Right atrium auricular region (tissue), 2 donors: Measurements from ENCODE around the gene CCDC77. TPM values are rescaled to one million over a fixed set of nuclear protein-coding genes. Genes with fewer than 3 reads are reported as not detected.

Experiments used
- DNase-seq: peaks from one replicate; pipeline ENCODE4 v3.0.0-alpha.2; 2019; ENCODE audit warnings: low spot score
- H3K27ac ChIP-seq, 2 donors: fragments of 200-600 bp; sonication (generic); 1 replicate in 1 of 2; 2 replicates in 1 of 2; pipeline ENCODE4 v1.5.1; 2016 to 2019
- H3K27me3 ChIP-seq, 2 donors: fragments of 200-600 bp; sonication (generic); one replicate each; pipeline versions ENCODE4 v1.5.1 to v1.6.0; 2017 to 2019
- H3K36me3 ChIP-seq: fragments of 200-600 bp; sonication (generic); one replicate; pipeline ENCODE4 v1.5.1; 2016
- H3K4me1 ChIP-seq, 2 donors: fragments of 200-600 bp; sonication (generic); one replicate each; pipeline versions ENCODE4 v1.5.1 to v1.6.0; 2017 to 2019
- H3K4me3 ChIP-seq, 2 donors: fragments of 200-600 bp; sonication (generic); 1 replicate in 1 of 2; 2 replicates in 1 of 2; pipeline ENCODE4 v1.5.1; 2017 to 2019; ENCODE audit warnings: mild to moderate bottlenecking in 1 of 2, moderate library complexity in 1 of 2
- H3K9me3 ChIP-seq, 2 donors: fragments of 200-600 bp; sonication (generic); one replicate each; pipeline ENCODE4 v1.5.1; 2019
- total RNA-seq, 2 donors: library from RNA; depleted of rRNA; stranded (reverse); fragments of >200 nt; gene quantifications; one replicate each; pipeline ENCODE4 v1.1.0, GENCODE V29; 2016
- TF ChIP-seq, protein P1 (sequence below), 2 donors: fragments of 200-600 bp; sonication (generic); IDR thresholded peaks; one replicate each; pipeline ENCODE4 v1.5.1; 2019; ENCODE audit warnings: antibody characterized with exemption in 2 of 2

The CCDC77 gene
- total RNA-seq, 2 donors from 2014 or later, result 2.6 to 3.2 TPM

- Histone ChIP-seq H3K4me3 (no peak overlapping the region), H3K27me3 (no peaks in the 10 kb centered on the region), H3K27ac (no peak overlapping the region), H3K36me3 (no peaks in the 10 kb centered on the region), H3K9me3 (no peaks in the 10 kb centered on the region), H3K4me1 (peaks cover 0 to 8% of the 10 kb centered on the region in 2 donors)
- TF ChIP-seq, protein P1, sequence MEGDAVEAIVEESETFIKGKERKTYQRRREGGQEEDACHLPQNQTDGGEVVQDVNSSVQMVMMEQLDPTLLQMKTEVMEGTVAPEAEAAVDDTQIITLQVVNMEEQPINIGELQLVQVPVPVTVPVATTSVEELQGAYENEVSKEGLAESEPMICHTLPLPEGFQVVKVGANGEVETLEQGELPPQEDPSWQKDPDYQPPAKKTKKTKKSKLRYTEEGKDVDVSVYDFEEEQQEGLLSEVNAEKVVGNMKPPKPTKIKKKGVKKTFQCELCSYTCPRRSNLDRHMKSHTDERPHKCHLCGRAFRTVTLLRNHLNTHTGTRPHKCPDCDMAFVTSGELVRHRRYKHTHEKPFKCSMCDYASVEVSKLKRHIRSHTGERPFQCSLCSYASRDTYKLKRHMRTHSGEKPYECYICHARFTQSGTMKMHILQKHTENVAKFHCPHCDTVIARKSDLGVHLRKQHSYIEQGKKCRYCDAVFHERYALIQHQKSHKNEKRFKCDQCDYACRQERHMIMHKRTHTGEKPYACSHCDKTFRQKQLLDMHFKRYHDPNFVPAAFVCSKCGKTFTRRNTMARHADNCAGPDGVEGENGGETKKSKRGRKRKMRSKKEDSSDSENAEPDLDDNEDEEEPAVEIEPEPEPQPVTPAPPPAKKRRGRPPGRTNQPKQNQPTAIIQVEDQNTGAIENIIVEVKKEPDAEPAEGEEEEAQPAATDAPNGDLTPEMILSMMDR (IDR thresholded peaks at IDR 0.05), result no peak
- no peak for DNase-seq
Measured at GRCh38 chr12:447141-447540, 45.7 kb downstream of the CCDC77 start.

GRCh38 chr12:449203-449602 lies 47.8 kb downstream of the CCDC77 start:
- no peak overlapping the region for H3K27ac ChIP-seq
- no peaks in the 10 kb centered on the region for H3K36me3 ChIP-seq
- H3K27me3 ChIP-seq, result no peaks in the 10 kb centered on the region
- DNase-seq, result no peak
- H3K9me3 ChIP-seq, result no peaks in the 10 kb centered on the region
- H3K4me3 ChIP-seq, result no peak overlapping the region
- TF ChIP-seq, protein P1 (IDR thresholded peaks at IDR 0.05), result no peak
- peaks cover 0 to 8% of the 10 kb centered on the region in 2 donors for H3K4me1 ChIP-seq

- TF ChIP-seq, protein P1 (IDR thresholded peaks at IDR 0.05), result no peak
- Histone ChIP-seq H3K9me3 (no peaks in the 10 kb centered on the region), H3K4me3 (no peak overlapping the region), H3K4me1 (peaks cover 0 to 13% of the 10 kb centered on the region in 2 donors), H3K27ac (no peak overlapping the region), H3K27me3 (no peaks in the 10 kb centered on the region), H3K36me3 (no peaks in the 10 kb centered on the region)
- DNase-seq, result no peak
Measured at GRCh38 chr12:450438-450837, 49.0 kb downstream of the CCDC77 start.

DNA sequence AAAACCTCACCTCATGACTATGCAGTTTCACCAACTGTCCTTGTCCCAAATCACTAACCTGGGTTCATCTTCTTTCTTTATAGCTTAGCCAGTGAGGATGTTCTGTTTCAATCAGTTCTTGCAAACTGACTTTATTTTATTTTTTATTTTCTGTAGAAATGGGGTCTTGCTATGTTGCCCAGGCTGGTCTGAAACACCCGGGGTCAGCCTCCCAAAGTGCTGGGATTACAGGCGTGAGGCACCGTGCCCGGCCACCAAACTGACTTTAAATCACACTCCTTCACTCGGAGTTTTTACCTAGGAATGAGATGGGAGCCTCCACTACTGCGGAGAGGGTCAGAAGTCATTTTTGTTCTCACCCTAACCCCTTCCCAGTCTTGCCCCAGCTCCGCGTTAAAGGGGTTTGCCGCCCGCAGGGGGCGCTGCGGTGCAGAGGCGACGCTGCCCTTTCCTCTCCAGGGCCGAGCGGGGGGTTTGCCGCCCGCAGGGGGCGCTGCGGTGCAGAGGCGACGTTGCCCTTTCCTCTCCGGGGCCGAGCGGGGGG lies 51.3 kb downstream of the CCDC77 start:
- Histone ChIP-seq H3K4me1 (peaks cover 0 to 13% of the 10 kb centered on the region in 2 donors), H3K36me3 (no peaks in the 10 kb centered on the region), H3K27me3 (no peaks in the 10 kb centered on the region), H3K4me3 (no peak overlapping the region), H3K9me3 (no peaks in the 10 kb centered on the region), H3K27ac (no peak overlapping the region)
- no peak for DNase-seq
- TF ChIP-seq, protein P1 (IDR thresholded peaks at IDR 0.05), result no peak

DNA sequence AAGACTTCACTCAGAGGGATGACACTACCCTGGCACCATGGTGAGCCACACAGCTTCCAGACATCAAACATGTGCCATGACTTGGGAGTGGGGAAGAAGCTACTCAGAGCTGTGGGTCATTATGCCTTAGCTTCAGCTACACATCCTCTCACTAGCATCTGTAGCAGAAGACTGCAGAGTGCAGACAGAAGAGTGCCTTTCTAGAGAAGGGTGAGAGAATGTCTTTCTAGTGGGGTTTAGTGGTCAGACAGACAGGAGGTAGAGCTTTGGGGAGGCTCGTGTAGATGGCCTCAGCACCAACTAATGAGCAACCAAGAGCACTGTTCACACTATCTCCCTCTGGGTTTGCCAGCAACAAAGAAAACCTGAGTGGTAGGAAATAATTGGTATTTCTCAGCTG lies 53.4 kb downstream of the CCDC77 start:
- TF ChIP-seq, protein P1 (IDR thresholded peaks at IDR 0.05), result no peak

DNA sequence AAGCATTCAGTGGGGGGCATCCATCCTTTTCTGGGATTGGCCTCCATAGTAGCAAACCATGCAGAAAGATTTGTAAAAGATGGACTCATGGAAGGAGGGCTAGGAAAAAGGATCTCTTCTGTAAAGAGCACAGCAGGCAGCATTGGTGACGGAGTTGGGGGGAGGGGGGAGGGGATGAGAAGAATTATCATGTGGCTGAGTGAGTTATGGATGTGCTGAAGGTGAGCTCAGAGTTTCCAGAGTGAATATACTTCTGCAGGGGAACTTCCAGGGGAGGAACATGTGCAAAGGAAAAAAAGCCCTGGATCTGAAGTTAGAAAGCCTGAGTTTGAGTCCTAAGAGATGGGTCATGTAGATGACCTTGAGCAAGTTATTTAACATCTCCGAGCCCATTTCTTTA lies 54.4 kb downstream of the CCDC77 start:
- Histone ChIP-seq H3K27me3 (peaks cover 0 to 3% of the 10 kb centered on the region in 2 donors), H3K4me1 (peaks cover 0 to 22% of the 10 kb centered on the region in 2 donors), H3K27ac (peak overlapping the region; percentile 82 to 88), H3K9me3 (no peaks in the 10 kb centered on the region), H3K36me3 (no peaks in the 10 kb centered on the region), H3K4me3 (no peak overlapping the region)
- TF ChIP-seq, protein P1 (IDR thresholded peaks at IDR 0.05), result no peak
- no peak for DNase-seq

More for the DNA sequence above, 53.4 kb downstream of the CCDC77 start:
- peaks cover 0 to 19% of the 10 kb centered on the region in 2 donors for H3K4me1 ChIP-seq
- DNase-seq, result no peak
- H3K9me3 ChIP-seq, result no peaks in the 10 kb centered on the region
- H3K27me3 ChIP-seq, result peaks cover 0 to 3% of the 10 kb centered on the region in 2 donors
- H3K36me3 ChIP-seq, result no peaks in the 10 kb centered on the region
- peak overlapping the region; percentile 82 to 88 for H3K27ac ChIP-seq
- H3K4me3 ChIP-seq, result no peak overlapping the region
